HepG2 (cell line): Measurements from ENCODE around the gene PIK3R1. TPM values are rescaled to one million over a fixed set of nuclear protein-coding genes. Genes with fewer than 3 reads are reported as not detected.

Source experiments
- ATAC-seq: fragments of 200-7000 bp; cut with Tn5 transposase; 3 replicates; pipeline ENCODE4 v1.9.1; 2020; ENCODE audit warnings: mild to moderate bottlenecking, moderate library complexity
- BruUV-seq: library from RNA; stranded (reverse); fragments of 400-500 nt; replicated peaks from 2 replicates; lab custom pipeline; 2021; lab: Mats Ljungman, UMichigan
- CTCF ChIA-PET: fragments of 300-600 bp; formaldehyde crosslinking; extraction: SDS; loops from one replicate; lab custom pipeline; 2021; ENCODE audit warnings: low total read pairs, inconsistent platforms, low intra/inter-chr PET ratio; lab: Yijun Ruan, JAX
- POLR2A ChIA-PET: fragments of 350-600 bp; sonication (Branson Sonifier 250); formaldehyde crosslinking; loops from one replicate; lab custom pipeline; 2020; ENCODE audit warnings: antibody characterized with exemption, inconsistent platforms; lab: Yijun Ruan, JAX
- DNase-seq: peaks from one replicate; pipeline ENCODE4 v3.0.0-alpha.2; 2015; ENCODE audit warnings: low spot score
- FAIRE-seq: peaks from 3 replicates; lab custom pipeline; 2011; peaks lifted over from hg19 to GRCh38; lab: Jason Lieb, UNC
- H2AFZ ChIP-seq: one replicate; pipeline ENCODE4 v1.6.1; 2011; ENCODE audit warnings: low read length, inconsistent platforms
- H3K27ac ChIP-seq: fragments of 300-600 bp; 3 replicates; pipeline ENCODE4 v1.8.0; 2011; ENCODE audit warnings: mixed run types, mild to moderate bottlenecking, mixed read lengths, low read length, inconsistent platforms; ENCODE audit not compliant: insufficient read depth; ENCODE audit errors: extremely low read length
- H3K27me3 ChIP-seq, 2 experiments: fragments of 200-600 bp in 1 of 2; 2 replicates in 1 of 2; 3 replicates in 1 of 2; pipeline versions ENCODE4 v1.6.0 to v1.8.0; 2011; ENCODE audit warnings: low read length in 2 of 2, mild to moderate bottlenecking in 2 of 2, moderate library complexity in 2 of 2, inconsistent platforms in 1 of 2; ENCODE audit not compliant: insufficient read depth in 2 of 2, control insufficient read depth in 1 of 2
- H3K36me3 ChIP-seq, 2 experiments: fragments of 200-600 bp in 1 of 2; replicated peaks in 1 of 2; 2 replicates in 1 of 2; 3 replicates in 1 of 2; pipeline versions ENCODE4 v1.5.1 to v1.8.0; 2011; ENCODE audit warnings: low read length in 2 of 2, inconsistent platforms in 1 of 2; ENCODE audit not compliant: insufficient read depth in 2 of 2, control insufficient read depth in 1 of 2
- H3K4me1 ChIP-seq: 2 replicates; pipeline ENCODE4 v1.5.1; 2012; ENCODE audit warnings: low read length, inconsistent platforms; ENCODE audit not compliant: insufficient read depth
- H3K4me2 ChIP-seq: 2 replicates; pipeline ENCODE4 v1.6.0; 2011; ENCODE audit warnings: low read depth, low read length, inconsistent platforms
- H3K4me3 ChIP-seq, 3 experiments: fragments of 200-600 bp in 1 of 3; sonication (generic), shearing (Covaris generic) in 1 of 3; replicated peaks in 1 of 3; 2 replicates each; pipeline ENCODE4 v1.5.1; 2011 to 2016; ENCODE audit warnings: low read length in 3 of 3, inconsistent platforms in 2 of 3, low read depth in 2 of 3, mild to moderate bottlenecking in 2 of 3, control low read depth in 1 of 3, mixed read lengths in 1 of 3; ENCODE audit not compliant: insufficient read depth in 1 of 3
- H3K79me2 ChIP-seq: one replicate; pipeline ENCODE4 v1.6.1; 2011; ENCODE audit warnings: low read length, inconsistent platforms; ENCODE audit not compliant: insufficient read depth
- H3K9ac ChIP-seq: 2 replicates; pipeline ENCODE4 v1.6.0; 2011; ENCODE audit warnings: mild to moderate bottlenecking, low read depth, low read length, inconsistent platforms; ENCODE audit not compliant: insufficient read depth
- H3K9me3 ChIP-seq: 2 replicates; pipeline ENCODE4 v1.5.1; 2012; ENCODE audit warnings: mild to moderate bottlenecking, low read length
- H4K20me1 ChIP-seq: 2 replicates; pipeline ENCODE4 v1.6.0; 2011; ENCODE audit warnings: inconsistent platforms, mild to moderate bottlenecking, low read length, moderate library complexity; ENCODE audit not compliant: insufficient read depth
- ZNF329 ChIP-seq: sonication (generic); formaldehyde crosslinking; IDR thresholded peaks from 2 replicates; pipeline ENCODE4 v1.9.0; 2021; ENCODE audit warnings: low read depth, mild to moderate bottlenecking, missing genetic modification reagents
- ZNF891 ChIP-seq: sonication (generic); formaldehyde crosslinking; IDR thresholded peaks from 2 replicates; pipeline ENCODE4 v1.5.0; 2020; ENCODE audit warnings: mild to moderate bottlenecking, missing genetic modification reagents
- WGBS: methylation state at CpG from one replicate; pipeline ENCODE4 v1.1.6; 2017; ENCODE audit warnings: low lambda C conversion rate; 5-methylcytosine and 5-hydroxymethylcytosine counted together
- in situ Hi-C: cut with HindIII; loops from 2 replicates; pipeline ENCODE4 v1.10.0; 2017; ENCODE audit warnings: low pct_unique_long_range_greater_than_20kb; ENCODE audit not compliant: extremely low pct_ligation_motif_present
- intact Hi-C: fragments of 100-400 bp; cut with micrococcal nuclease; formaldehyde crosslinking; loops from one replicate; pipeline ENCODE4 v1.10.0; 2022; ENCODE audit not compliant: unreplicated experiment
- polyA plus RNA-seq, 8 experiments: library from polyadenylated mRNA; depleted of rRNA in 3 of 8; stranded (reverse) in 7 of 8; unstranded in 1 of 8; fragments of >200 nt; fragmentation: Illumina TruSeq in 4 of 8; extraction: Trizol in 4 of 8; gene quantifications; 2 replicates each; pipeline versions ENCODE4 v1.2.1 to v1.2.3, GENCODE V29; 2011 to 2016; ENCODE audit warnings: low read depth in 4 of 8, missing spikeins in 1 of 8, mixed read lengths in 1 of 8; ENCODE audit not compliant: insufficient read depth in 1 of 8
- total RNA-seq, 5 experiments: library from RNA; depleted of rRNA; stranded (reverse); fragments of >200 nt; fragmentation: Illumina TruSeq; extraction: Trizol; gene quantifications; 2 replicates each; pipeline ENCODE4 v1.2.3, GENCODE V29; 2016; ENCODE audit warnings: low read depth in 1 of 5
- TF ChIP-seq, protein P1 (sequence below): sonication (generic); formaldehyde crosslinking; conservative IDR thresholded peaks from 2 replicates; pipeline ENCODE4 v1.8.0; 2022; ENCODE audit warnings: missing genetic modification reagents

Gene PIK3R1
- total and polyA plus RNA-seq, 2 of the 13 experiments (the other 11 are each of a cell fraction or from before 2014, with no cell fraction given) = 8.4 to 21.3 TPM

- ChIA-PET POLR2A (no interaction called here), CTCF (no interaction called here)
- ATAC-seq (no peak), FAIRE-seq (no peak), DNase-seq (no peak)
- Histone ChIP-seq H3K79me2 (peaks cover 31% of the 10 kb centered on the region), H3K9me3 (no peaks in the 10 kb centered on the region), H3K4me3 (no peak overlapping the region), H3K4me1 (peaks cover 33% of the 10 kb centered on the region), H3K9ac (no peak overlapping the region), H3K27ac (no peak overlapping the region), H3K27me3 (no peaks in the 10 kb centered on the region; a peak in 1 of 5 replicates), H3K4me2 (no peak overlapping the region), H2AFZ (no peak overlapping the region), H4K20me1 (no peaks in the 10 kb centered on the region), H3K36me3 (peaks cover 18 to 49% of the 10 kb centered on the region in 2 experiments)
- WGBS = 96% methylated on average over 3 of the region's 3 CpGs
- in situ Hi-C loops (no loop called here), intact Hi-C loops (no loop called here)
- no TSS peak for BruUV-seq
- TF ChIP-seq ZNF891 (CRISPR knock-in tag) = no peak
Observed at GRCh38 chr5:68292316-68292715, 76.8 kb downstream of the PIK3R1 start.

DNA sequence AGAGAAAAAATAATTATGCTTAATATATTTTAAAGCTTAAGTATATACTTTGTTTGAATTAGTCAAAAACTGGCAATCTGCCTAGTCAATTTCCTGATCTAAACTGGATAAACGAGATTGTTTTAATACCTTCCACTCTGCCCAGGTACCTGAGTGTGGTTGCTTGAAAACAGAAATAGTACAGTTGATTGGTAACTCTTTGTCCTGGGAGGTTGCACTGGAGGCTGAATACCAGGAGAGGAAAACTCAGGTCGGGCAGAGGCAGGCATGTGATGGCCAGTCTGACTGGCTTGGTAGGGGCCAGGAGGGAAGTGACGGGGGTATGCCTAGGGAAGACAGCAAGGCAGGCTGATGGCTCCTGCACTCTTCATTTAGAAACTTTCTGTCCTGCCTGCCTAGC, 80.2 kb downstream of the PIK3R1 start:
- POLR2A ChIA-PET = no interaction called here

More for the DNA sequence above, 80.2 kb downstream of the PIK3R1 start:
- H3K9me3 ChIP-seq = no peaks in the 10 kb centered on the region
- ATAC-seq (no peak), DNase-seq (no peak)
- H3K9ac ChIP-seq = no peak overlapping the region
- intact Hi-C loops = no loop called here
- 91% methylated on average over 3 of the region's 3 CpGs for WGBS
- CTCF ChIA-PET = no interaction called here
- no peak overlapping the region for H3K27ac ChIP-seq
- H2AFZ ChIP-seq = no peak overlapping the region
- no peak overlapping the region for H3K4me3 ChIP-seq
- in situ Hi-C loops = no loop called here
- no peak for TF ChIP-seq ZNF329 (CRISPR knock-in tag)
- TF ChIP-seq, protein P1, sequence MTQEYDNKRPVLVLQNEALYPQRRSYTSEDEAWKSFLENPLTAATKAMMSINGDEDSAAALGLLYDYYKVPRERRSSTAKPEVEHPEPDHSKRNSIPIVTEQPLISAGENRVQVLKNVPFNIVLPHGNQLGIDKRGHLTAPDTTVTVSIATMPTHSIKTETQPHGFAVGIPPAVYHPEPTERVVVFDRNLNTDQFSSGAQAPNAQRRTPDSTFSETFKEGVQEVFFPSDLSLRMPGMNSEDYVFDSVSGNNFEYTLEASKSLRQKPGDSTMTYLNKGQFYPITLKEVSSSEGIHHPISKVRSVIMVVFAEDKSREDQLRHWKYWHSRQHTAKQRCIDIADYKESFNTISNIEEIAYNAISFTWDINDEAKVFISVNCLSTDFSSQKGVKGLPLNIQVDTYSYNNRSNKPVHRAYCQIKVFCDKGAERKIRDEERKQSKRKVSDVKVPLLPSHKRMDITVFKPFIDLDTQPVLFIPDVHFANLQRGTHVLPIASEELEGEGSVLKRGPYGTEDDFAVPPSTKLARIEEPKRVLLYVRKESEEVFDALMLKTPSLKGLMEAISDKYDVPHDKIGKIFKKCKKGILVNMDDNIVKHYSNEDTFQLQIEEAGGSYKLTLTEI = no peak
- TF ChIP-seq, all 625 proteins: peak for 0
- Histone ChIP-seq H3K79me2 (peaks cover 15% of the 10 kb centered on the region), H3K4me2 (no peak overlapping the region), H4K20me1 (no peaks in the 10 kb centered on the region), H3K4me1 (peaks cover 10% of the 10 kb centered on the region), H3K36me3 (peaks cover 24 to 66% of the 10 kb centered on the region in 2 experiments), H3K27me3 (no peaks in the 10 kb centered on the region)
- BruUV-seq = no TSS peak
- no peak for FAIRE-seq
